GM21825 (cell line): ENCODE results near the gene FRMD4A.
"Not testable (repeated sequence)": the region's sequence is repeated elsewhere in the genome, so short reads cannot be mapped to it uniquely, and the experiment has no call there.

Experiments used
- ATAC-seq: cut with Tn5 transposase; IDR thresholded peaks from one replicate; pipeline ENCODE4 v1.9.1; 2021; ENCODE audit warnings: mild to moderate bottlenecking, moderate library complexity; ENCODE audit not compliant: unreplicated experiment

Gene FRMD4A

GRCh38 chr10:13771992-13772391 is 558.7 kb downstream of the FRMD4A start:
- ATAC-seq = no peak

GRCh38 chr10:13770760-13771493 is 559.8 kb downstream of the FRMD4A start:
- ATAC-seq = no peak

GRCh38 chr10:13769946-13770345 is 560.8 kb downstream of the FRMD4A start:
- peak; percentile 54 for ATAC-seq

GRCh38 chr10:13767676-13768178 is 563.0 kb downstream of the FRMD4A start:
- no peak for ATAC-seq

- not testable (repeated sequence) for ATAC-seq
Measured at GRCh38 chr10:13767148-13767547, 563.6 kb downstream of the FRMD4A start.

- ATAC-seq = no peak
Measured at GRCh38 chr10:13765641-13766341, 564.9 kb downstream of the FRMD4A start.

GRCh38 chr10:13761490-13762091 is 569.1 kb downstream of the FRMD4A start:
- ATAC-seq = no peak

- ATAC-seq = no peak
Measured at GRCh38 chr10:13759168-13759567, 571.6 kb downstream of the FRMD4A start.

GRCh38 chr10:13758756-13759155 is 572.0 kb downstream of the FRMD4A start:
- no peak for ATAC-seq

- no peak for ATAC-seq
Measured at GRCh38 chr10:13758312-13758711, 572.4 kb downstream of the FRMD4A start.

GRCh38 chr10:13754277-13754676 is 576.4 kb downstream of the FRMD4A start:
- no peak for ATAC-seq

- ATAC-seq = no peak
Measured at GRCh38 chr10:13751191-13751764, 579.4 kb downstream of the FRMD4A start.

- ATAC-seq = no peak
Measured at GRCh38 chr10:13750299-13751190, 580.2 kb downstream of the FRMD4A start.

GRCh38 chr10:13745271-13745670 is 585.5 kb downstream of the FRMD4A start:
- no peak for ATAC-seq

GRCh38 chr10:13743963-13744362 is 586.8 kb downstream of the FRMD4A start:
- ATAC-seq = no peak

GRCh38 chr10:13743101-13743693 is 587.5 kb downstream of the FRMD4A start:
- ATAC-seq = peak; percentile 62

- no peak for ATAC-seq
Measured at GRCh38 chr10:13741438-13741837, 589.3 kb downstream of the FRMD4A start.

GRCh38 chr10:13740461-13740860 is 590.3 kb downstream of the FRMD4A start:
- ATAC-seq = no peak

GRCh38 chr10:13739183-13739582 is 591.5 kb downstream of the FRMD4A start:
- no peak for ATAC-seq

GRCh38 chr10:13736506-13736905 is 594.2 kb downstream of the FRMD4A start:
- ATAC-seq = no peak
